GM23338 (cell line): ENCODE measurements around the gene ATPAF1. TPM values are rescaled to one million over a fixed set of nuclear protein-coding genes. Genes with fewer than 3 reads are reported as not detected.

Source experiments
- CREB1 ChIP-seq: fragments of 250-450 bp; sonication (Bioruptor Pico); IDR thresholded peaks from 2 replicates; pipeline ENCODE4 v1.5.0; 2020; ENCODE audit warnings: low read depth, mild to moderate bottlenecking, moderate library complexity
- EZH2 ChIP-seq: fragments of 200-600 bp; sonication (generic); IDR thresholded peaks from one replicate; pipeline ENCODE4 v1.8.0; 2017; ENCODE audit warnings: antibody characterized with exemption, mild to moderate bottlenecking, low read depth; ENCODE audit not compliant: unreplicated experiment
- EZH2phosphoT487 ChIP-seq: fragments of 200-600 bp; sonication (generic); IDR thresholded peaks from one replicate; pipeline ENCODE4 v1.8.1; 2018; ENCODE audit warnings: antibody characterized with exemption; ENCODE audit not compliant: unreplicated experiment
- JUNB ChIP-seq: IDR thresholded peaks from one replicate; pipeline ENCODE4 v1.6.1; 2016; ENCODE audit warnings: antibody characterized with exemption; ENCODE audit not compliant: unreplicated experiment
- NANOG ChIP-seq: IDR thresholded peaks from 2 replicates; pipeline ENCODE4 v1.6.1; 2016; ENCODE audit warnings: antibody characterized with exemption, borderline replicate concordance
- ZNF114 ChIP-seq: fragments of 250-450 bp; sonication (Bioruptor Pico); IDR thresholded peaks from 2 replicates; pipeline ENCODE4 v1.5.0; 2020; ENCODE audit warnings: mild to moderate bottlenecking, moderate library complexity
- ZNF331 ChIP-seq: fragments of 250-450 bp; sonication (Bioruptor Pico); IDR thresholded peaks from 2 replicates; pipeline ENCODE4 v1.5.0; 2020; ENCODE audit warnings: low read depth, mild to moderate bottlenecking, moderate library complexity
- polyA plus RNA-seq: library from polyadenylated mRNA; unstranded; fragments of >200 nt; fragmentation: Nextera tagmentation; extraction: Ambion mirVana; gene quantifications from 2 replicates; pipeline ENCODE4 v1.2.1, GENCODE V29; 2016
- total RNA-seq: library from RNA; depleted of rRNA; stranded (reverse); fragments of >200 nt; shearing (Covaris generic); gene quantifications from 2 replicates; pipeline ENCODE4 v1.2.3, GENCODE V29; 2014
- TF ChIP-seq, protein P1 (sequence below): fragments of 250-450 bp; sonication (Bioruptor Pico); IDR thresholded peaks from 2 replicates; pipeline ENCODE4 v1.5.0; 2020; ENCODE audit warnings: mild to moderate bottlenecking, moderate library complexity
- TF ChIP-seq, protein P2 (sequence below): IDR thresholded peaks from 2 replicates; pipeline ENCODE4 v1.6.1; 2016; ENCODE audit warnings: antibody characterized with exemption

The ATPAF1 gene
- total and polyA plus RNA-seq, 2 experiments from 2014 or later: 41.2 to 67.6 TPM

DNA sequence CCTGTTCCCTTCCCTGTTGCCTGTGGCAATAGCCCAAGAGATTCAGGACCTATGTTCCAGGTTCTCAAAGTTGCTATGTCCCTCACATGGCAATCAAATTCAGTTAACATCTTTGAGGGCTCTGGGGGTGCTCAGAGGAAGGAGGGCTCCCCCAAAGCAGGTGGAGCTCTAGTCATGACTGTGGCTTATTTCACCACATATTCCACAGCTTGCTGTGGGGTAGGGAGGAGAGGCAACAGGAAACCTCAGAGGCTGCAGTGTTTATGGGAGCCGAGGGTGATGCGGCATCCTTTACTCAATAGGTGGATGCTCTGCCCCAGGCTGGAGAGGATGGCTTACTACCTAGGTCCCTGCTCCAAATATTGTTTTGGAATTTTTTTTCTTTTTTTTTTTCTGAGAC, 62.9 kb downstream of the ATPAF1 start (continued):
- TF ChIP-seq, protein P1, sequence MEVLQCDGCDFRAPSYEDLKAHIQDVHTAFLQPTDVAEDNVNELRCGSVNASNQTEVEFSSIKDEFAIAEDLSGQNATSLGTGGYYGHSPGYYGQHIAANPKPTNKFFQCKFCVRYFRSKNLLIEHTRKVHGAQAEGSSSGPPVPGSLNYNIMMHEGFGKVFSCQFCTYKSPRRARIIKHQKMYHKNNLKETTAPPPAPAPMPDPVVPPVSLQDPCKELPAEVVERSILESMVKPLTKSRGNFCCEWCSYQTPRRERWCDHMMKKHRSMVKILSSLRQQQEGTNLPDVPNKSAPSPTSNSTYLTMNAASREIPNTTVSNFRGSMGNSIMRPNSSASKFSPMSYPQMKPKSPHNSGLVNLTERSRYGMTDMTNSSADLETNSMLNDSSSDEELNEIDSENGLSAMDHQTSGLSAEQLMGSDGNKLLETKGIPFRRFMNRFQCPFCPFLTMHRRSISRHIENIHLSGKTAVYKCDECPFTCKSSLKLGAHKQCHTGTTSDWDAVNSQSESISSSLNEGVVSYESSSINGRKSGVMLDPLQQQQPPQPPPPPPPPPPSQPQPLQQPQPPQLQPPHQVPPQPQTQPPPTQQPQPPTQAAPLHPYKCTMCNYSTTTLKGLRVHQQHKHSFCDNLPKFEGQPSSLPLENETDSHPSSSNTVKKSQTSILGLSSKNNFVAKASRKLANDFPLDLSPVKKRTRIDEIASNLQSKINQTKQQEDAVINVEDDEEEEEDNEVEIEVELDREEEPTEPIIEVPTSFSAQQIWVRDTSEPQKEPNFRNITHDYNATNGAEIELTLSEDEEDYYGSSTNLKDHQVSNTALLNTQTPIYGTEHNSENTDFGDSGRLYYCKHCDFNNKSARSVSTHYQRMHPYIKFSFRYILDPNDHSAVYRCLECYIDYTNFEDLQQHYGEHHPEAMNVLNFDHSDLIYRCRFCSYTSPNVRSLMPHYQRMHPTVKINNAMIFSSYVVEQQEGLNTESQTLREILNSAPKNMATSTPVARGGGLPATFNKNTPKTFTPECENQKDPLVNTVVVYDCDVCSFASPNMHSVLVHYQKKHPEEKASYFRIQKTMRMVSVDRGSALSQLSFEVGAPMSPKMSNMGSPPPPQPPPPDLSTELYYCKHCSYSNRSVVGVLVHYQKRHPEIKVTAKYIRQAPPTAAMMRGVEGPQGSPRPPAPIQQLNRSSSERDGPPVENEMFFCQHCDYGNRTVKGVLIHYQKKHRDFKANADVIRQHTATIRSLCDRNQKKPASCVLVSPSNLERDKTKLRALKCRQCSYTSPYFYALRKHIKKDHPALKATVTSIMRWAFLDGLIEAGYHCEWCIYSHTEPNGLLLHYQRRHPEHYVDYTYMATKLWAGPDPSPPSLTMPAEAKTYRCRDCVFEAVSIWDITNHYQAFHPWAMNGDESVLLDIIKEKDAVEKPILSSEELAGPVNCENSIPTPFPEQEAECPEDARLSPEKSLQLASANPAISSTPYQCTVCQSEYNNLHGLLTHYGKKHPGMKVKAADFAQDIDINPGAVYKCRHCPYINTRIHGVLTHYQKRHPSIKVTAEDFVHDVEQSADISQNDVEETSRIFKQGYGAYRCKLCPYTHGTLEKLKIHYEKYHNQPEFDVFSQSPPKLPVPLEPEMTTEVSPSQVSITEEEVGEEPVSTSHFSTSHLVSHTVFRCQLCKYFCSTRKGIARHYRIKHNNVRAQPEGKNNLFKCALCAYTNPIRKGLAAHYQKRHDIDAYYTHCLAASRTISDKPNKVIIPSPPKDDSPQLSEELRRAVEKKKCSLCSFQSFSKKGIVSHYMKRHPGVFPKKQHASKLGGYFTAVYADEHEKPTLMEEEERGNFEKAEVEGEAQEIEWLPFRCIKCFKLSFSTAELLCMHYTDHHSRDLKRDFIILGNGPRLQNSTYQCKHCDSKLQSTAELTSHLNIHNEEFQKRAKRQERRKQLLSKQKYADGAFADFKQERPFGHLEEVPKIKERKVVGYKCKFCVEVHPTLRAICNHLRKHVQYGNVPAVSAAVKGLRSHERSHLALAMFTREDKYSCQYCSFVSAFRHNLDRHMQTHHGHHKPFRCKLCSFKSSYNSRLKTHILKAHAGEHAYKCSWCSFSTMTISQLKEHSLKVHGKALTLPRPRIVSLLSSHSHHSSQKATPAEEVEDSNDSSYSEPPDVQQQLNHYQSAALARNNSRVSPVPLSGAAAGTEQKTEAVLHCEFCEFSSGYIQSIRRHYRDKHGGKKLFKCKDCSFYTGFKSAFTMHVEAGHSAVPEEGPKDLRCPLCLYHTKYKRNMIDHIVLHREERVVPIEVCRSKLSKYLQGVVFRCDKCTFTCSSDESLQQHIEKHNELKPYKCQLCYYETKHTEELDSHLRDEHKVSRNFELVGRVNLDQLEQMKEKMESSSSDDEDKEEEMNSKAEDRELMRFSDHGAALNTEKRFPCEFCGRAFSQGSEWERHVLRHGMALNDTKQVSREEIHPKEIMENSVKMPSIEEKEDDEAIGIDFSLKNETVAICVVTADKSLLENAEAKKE (CRISPR knock-in tag): no peak
- TF ChIP-seq NANOG: no peak
- TF ChIP-seq, protein P2, sequence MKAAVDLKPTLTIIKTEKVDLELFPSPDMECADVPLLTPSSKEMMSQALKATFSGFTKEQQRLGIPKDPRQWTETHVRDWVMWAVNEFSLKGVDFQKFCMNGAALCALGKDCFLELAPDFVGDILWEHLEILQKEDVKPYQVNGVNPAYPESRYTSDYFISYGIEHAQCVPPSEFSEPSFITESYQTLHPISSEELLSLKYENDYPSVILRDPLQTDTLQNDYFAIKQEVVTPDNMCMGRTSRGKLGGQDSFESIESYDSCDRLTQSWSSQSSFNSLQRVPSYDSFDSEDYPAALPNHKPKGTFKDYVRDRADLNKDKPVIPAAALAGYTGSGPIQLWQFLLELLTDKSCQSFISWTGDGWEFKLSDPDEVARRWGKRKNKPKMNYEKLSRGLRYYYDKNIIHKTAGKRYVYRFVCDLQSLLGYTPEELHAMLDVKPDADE: no peak
- no peak for TF ChIP-seq EZH2
- TF ChIP-seq JUNB: no peak
- TF ChIP-seq CREB1 (CRISPR knock-in tag): no peak
- TF ChIP-seq ZNF114 (CRISPR knock-in tag): no peak
- TF ChIP-seq ZNF331 (CRISPR knock-in tag): no peak
- TF ChIP-seq EZH2phosphoT487: no peak
